Activated CD8-positive, alpha-beta memory T cell treated with anti-CD3 and anti-CD28 coated beads, Interleukin-2, amount 50 U/mL, for 1 hour (primary cell): Measurements from ENCODE around the gene ZFYVE27.
"Not testable (repeated sequence)": the region's sequence is repeated elsewhere in the genome, so short reads cannot be mapped to it uniquely, and the experiment has no call there.

Source experiments
- DNase-seq: peaks from one replicate; pipeline ENCODE4 v3.0.0-alpha.2; 2020; ENCODE audit errors: extremely low read depth

Gene ZFYVE27

GRCh38 chr10:97736902-97737769 lies at the start of gene ZFYVE27:
ZFYVE27 (plus strand) TSS chr10:97737128; CDS start chr10:97738478, 1,350 bp downstream.
- peak; percentile 87 for DNase-seq

GRCh38 chr10:97687785-97688781 lies 48.8 kb upstream of the ZFYVE27 start:
- DNase-seq = no peak

GRCh38 chr10:97689559-97690020 lies 47.3 kb upstream of the ZFYVE27 start:
- no peak for DNase-seq

GRCh38 chr10:97690133-97690532 lies 46.8 kb upstream of the ZFYVE27 start:
- DNase-seq = no peak

GRCh38 chr10:97698072-97698655 lies 38.8 kb upstream of the ZFYVE27 start:
- DNase-seq = not testable (repeated sequence)

GRCh38 chr10:97701438-97702069 lies 35.4 kb upstream of the ZFYVE27 start:
- no peak for DNase-seq

- DNase-seq = no peak
Measured at GRCh38 chr10:97703398-97704067, 33.4 kb upstream of the ZFYVE27 start.

GRCh38 chr10:97704341-97704740 lies 32.6 kb upstream of the ZFYVE27 start:
- no peak for DNase-seq

GRCh38 chr10:97705006-97705670 lies 31.8 kb upstream of the ZFYVE27 start:
- no peak for DNase-seq

- no peak for DNase-seq
Measured at GRCh38 chr10:97707134-97707861, 29.6 kb upstream of the ZFYVE27 start.

GRCh38 chr10:97708167-97708566 lies 28.8 kb upstream of the ZFYVE27 start:
- DNase-seq = no peak

- DNase-seq = no peak
Measured at GRCh38 chr10:97708976-97709946, 27.7 kb upstream of the ZFYVE27 start.

GRCh38 chr10:97711640-97712572 lies 25.0 kb upstream of the ZFYVE27 start:
- no peak for DNase-seq

- DNase-seq = no peak
Measured at GRCh38 chr10:97713339-97713825, 23.5 kb upstream of the ZFYVE27 start, which contains the start of gene MARVELD1. MARVELD1 (plus strand) TSS chr10:97713730; CDS start chr10:97713877, 147 bp downstream.

- no peak for DNase-seq
Measured at GRCh38 chr10:97713826-97714400, 23.0 kb upstream of the ZFYVE27 start.

- no peak for DNase-seq
Measured at GRCh38 chr10:97714401-97715258, 22.3 kb upstream of the ZFYVE27 start.
